ENCODE measurements around the gene FER.
"Not testable (repeated sequence)": the region's sequence is repeated elsewhere in the genome, so short reads cannot be mapped to it uniquely, and the experiment has no call there.

The FER gene

GRCh38 chr5:108762660-108763059, 15.0 kb downstream of the FER start:
- no peak for DNase-seq
- in situ Hi-C loops (cut with HindIII; ENCODE audit: low pct_ligation_motif_present, low sequenced_read_pairs) = no loop called here
- no peaks in the 10 kb centered on the region for H3K27me3 ChIP-seq (replicated peaks)
- H3K4me3 ChIP-seq (ENCODE audit: low read depth, low read length) = no peak overlapping the region
- no peaks in the 10 kb centered on the region for H3K36me3 ChIP-seq (replicated peaks)
- no peak overlapping the region for H3K27ac ChIP-seq
- no peak for TF ChIP-seq CTCF (IDR thresholded peaks at IDR 0.05; ENCODE audit: low read depth, low read length, missing control alignments)

- DNase-seq = no peak
- Histone ChIP-seq H3K4me3 (ENCODE audit: low read depth, low read length) (no peak overlapping the region), H3K27me3 (replicated peaks) (no peaks in the 10 kb centered on the region), H3K36me3 (replicated peaks) (no peaks in the 10 kb centered on the region), H3K27ac (no peak overlapping the region)
- in situ Hi-C loops (cut with HindIII; ENCODE audit: low pct_ligation_motif_present, low sequenced_read_pairs) = no loop called here
- no peak for TF ChIP-seq CTCF (IDR thresholded peaks at IDR 0.05; ENCODE audit: low read depth, low read length, missing control alignments)
Observed at GRCh38 chr5:108763222-108763916, 15.7 kb downstream of the FER start.

- DNase-seq = no peak
Observed at GRCh38 chr5:108765647-108766046, 17.9 kb downstream of the FER start.

GRCh38 chr5:108766916-108767315, 19.2 kb downstream of the FER start:
- H3K27ac ChIP-seq; in situ Hi-C loops (cut with HindIII; ENCODE audit: low pct_ligation_motif_present, low sequenced_read_pairs); H3K36me3 ChIP-seq (replicated peaks); H3K27me3 ChIP-seq (replicated peaks); DNase-seq; H3K4me3 ChIP-seq (ENCODE audit: low read depth, low read length): not testable (repeated sequence)

More at GRCh38 chr5:108765647-108766046, 17.9 kb downstream of the FER start:
- Histone ChIP-seq H3K27ac (no peak overlapping the region), H3K36me3 (replicated peaks) (no peaks in the 10 kb centered on the region), H3K4me3 (ENCODE audit: low read depth, low read length) (no peak overlapping the region), H3K27me3 (replicated peaks) (no peaks in the 10 kb centered on the region)
- in situ Hi-C loops (cut with HindIII; ENCODE audit: low pct_ligation_motif_present, low sequenced_read_pairs) = no loop called here
- TF ChIP-seq CTCF (IDR thresholded peaks at IDR 0.05; ENCODE audit: low read depth, low read length, missing control alignments) = no peak

- in situ Hi-C loops (cut with HindIII; ENCODE audit: low pct_ligation_motif_present, low sequenced_read_pairs) = no loop called here
- DNase-seq = no peak
- H3K27ac ChIP-seq = no peak overlapping the region
- no peak for TF ChIP-seq CTCF (IDR thresholded peaks at IDR 0.05; ENCODE audit: low read depth, low read length, missing control alignments)
- H3K4me3 ChIP-seq (ENCODE audit: low read depth, low read length) = no peak overlapping the region
- H3K36me3 ChIP-seq (replicated peaks) = no peaks in the 10 kb centered on the region
- H3K27me3 ChIP-seq (replicated peaks) = no peaks in the 10 kb centered on the region
Observed at GRCh38 chr5:108769352-108769751, 21.7 kb downstream of the FER start.

- TF ChIP-seq CTCF (IDR thresholded peaks at IDR 0.05; ENCODE audit: low read depth, low read length, missing control alignments) = no peak
- no peak overlapping the region for H3K27ac ChIP-seq
- no peaks in the 10 kb centered on the region for H3K27me3 ChIP-seq (replicated peaks)
- in situ Hi-C loops (cut with HindIII; ENCODE audit: low pct_ligation_motif_present, low sequenced_read_pairs) = no loop called here
- no peaks in the 10 kb centered on the region for H3K36me3 ChIP-seq (replicated peaks)
- no peak overlapping the region for H3K4me3 ChIP-seq (ENCODE audit: low read depth, low read length)
- DNase-seq = no peak
Observed at GRCh38 chr5:108772626-108773025, 24.9 kb downstream of the FER start.

Data from brain microvascular endothelial cell (primary cell).